Measurements from ENCODE around the gene PSD2.
"Not testable (repeated sequence)": the region's sequence is repeated elsewhere in the genome, so short reads cannot be mapped to it uniquely, and the experiment has no call there.

PSD2 gene

GRCh38 chr5:139792655-139793054, 3.0 kb upstream of the PSD2 start:
- not testable (repeated sequence) for DNase-seq

GRCh38 chr5:139794067-139794846, 1.4 kb upstream of the PSD2 start:
- DNase-seq: no peak

GRCh38 chr5:139796061-139796806, 626 bp downstream of the PSD2 start:
- DNase-seq: no peak

GRCh38 chr5:139797335-139797734, 1.7 kb downstream of the PSD2 start:
- DNase-seq: no peak

GRCh38 chr5:139797856-139798510, 2.4 kb downstream of the PSD2 start:
- DNase-seq: no peak

GRCh38 chr5:139798883-139799282, 3.3 kb downstream of the PSD2 start:
- no peak for DNase-seq

GRCh38 chr5:139799359-139799758, 3.8 kb downstream of the PSD2 start:
- DNase-seq: no peak

GRCh38 chr5:139803978-139804377, 8.4 kb downstream of the PSD2 start:
- DNase-seq: no peak

GRCh38 chr5:139804800-139805397, 9.3 kb downstream of the PSD2 start:
- no peak for DNase-seq

- no peak for DNase-seq
Measured at GRCh38 chr5:139805545-139805944, 9.9 kb downstream of the PSD2 start.

GRCh38 chr5:139806111-139806510, 10.5 kb downstream of the PSD2 start:
- DNase-seq: no peak

GRCh38 chr5:139806726-139807646, 11.4 kb downstream of the PSD2 start:
- no peak for DNase-seq

- no peak for DNase-seq
Measured at GRCh38 chr5:139807647-139808030, 12.0 kb downstream of the PSD2 start.

GRCh38 chr5:139808481-139809330, 13.1 kb downstream of the PSD2 start:
- DNase-seq: no peak

GRCh38 chr5:139809331-139809810, 13.8 kb downstream of the PSD2 start:
- DNase-seq: no peak

GRCh38 chr5:139810341-139811273, 15.0 kb downstream of the PSD2 start:
- DNase-seq: no peak

- DNase-seq: no peak
Measured at GRCh38 chr5:139811274-139811607, 15.6 kb downstream of the PSD2 start.

GRCh38 chr5:139812323-139812722, 16.7 kb downstream of the PSD2 start:
- DNase-seq: no peak

GRCh38 chr5:139812836-139813805, 17.5 kb downstream of the PSD2 start:
- no peak for DNase-seq
